Right forelimb (tissue), 1 donor: ENCODE results near the gene MGLL.

ENCODE experiments used
- DNase-seq: peaks from one replicate; pipeline ENCODE4 v3.0.0-alpha.2; 2018

MGLL gene

DNA sequence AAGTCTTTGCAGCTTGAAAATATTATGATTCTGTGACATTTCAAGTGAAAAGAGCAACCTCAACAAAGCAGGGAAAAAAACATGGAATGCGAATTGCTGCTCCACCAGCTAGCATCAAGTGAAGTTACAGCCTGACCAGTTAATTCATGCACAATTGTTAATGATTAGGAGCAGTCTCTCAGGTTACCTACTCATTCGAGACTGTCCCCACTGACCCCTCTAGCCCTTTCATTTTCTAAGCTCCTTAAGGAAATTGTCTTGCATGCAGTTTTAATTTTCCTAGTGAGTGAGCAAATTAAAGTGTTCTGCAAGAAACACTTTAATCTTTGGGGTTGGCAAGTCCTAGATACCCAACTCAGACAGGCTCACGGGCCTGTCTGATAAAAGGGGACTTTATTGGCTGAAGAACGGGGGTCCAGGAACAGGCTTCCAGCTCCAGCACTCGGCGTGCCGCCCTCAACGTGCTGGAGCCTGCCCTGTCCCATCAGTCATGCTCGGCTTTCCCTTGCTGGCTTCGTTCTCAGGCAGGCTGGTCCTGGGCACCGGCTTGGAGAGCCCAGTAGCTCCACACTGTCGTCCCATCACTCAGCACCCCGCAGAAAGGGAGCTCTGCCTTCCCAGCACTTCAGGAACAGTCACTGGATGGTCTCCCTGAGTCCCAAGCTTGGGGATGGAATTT lies 175.0 kb downstream of the MGLL start:
- no peak for DNase-seq

DNA sequence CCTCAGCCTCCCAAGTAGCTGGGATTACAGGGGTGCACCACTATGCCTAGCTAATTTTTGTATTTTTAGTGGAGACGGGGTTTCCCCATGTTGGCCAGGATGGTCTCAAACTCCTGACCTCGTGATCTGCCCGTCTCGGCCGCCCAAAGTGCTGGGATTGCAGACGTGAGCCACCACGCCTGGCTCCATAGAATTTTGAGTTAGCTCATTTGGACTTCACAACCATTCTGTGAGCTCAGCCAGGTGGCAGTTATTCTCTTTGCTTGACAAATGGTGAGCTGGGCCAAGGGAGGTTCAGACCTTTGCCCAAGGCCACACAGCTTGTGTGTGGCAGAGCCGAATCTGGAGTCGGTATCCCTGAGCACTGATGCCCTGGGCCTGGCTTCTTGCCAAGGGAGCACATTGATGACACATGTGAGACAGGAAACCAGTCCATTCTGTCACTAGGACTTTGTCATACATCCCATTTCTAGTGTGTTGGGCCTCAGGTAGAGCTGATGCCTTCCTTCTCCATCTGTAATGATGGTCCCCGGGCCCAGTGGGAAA lies 175.7 kb downstream of the MGLL start:
- DNase-seq, result no peak

DNA sequence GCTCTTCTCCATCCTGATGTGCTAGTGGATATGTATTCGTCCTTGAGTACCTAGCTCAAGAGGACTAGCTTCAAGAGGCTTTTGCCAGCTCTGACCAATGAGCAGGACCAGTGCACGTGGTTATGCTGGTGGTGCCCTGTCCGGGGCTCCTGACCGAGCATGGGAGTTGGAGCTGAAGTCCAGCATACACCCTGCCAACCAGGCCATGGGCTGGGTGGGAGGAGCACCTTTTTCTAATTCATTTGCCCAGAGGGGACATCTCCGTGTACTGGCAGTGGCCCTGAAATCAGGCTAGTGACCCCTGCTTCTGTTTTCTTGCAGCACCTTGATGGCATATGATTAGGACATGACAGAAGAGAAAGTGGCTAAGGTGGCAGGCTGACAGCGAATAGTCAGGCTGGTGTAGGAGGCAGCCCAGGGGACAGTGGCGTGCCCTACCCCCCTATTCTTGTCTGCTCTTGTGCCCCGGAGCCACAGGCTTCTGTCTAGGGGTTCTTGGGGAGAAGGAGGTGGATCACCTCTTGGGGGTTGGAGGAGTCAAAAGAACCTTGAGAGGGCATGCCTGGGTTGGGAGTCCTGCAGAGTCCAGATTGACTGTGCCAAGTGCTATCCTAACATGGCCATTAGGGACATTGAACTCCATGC lies 176.8 kb downstream of the MGLL start:
- DNase-seq, result no peak

DNA sequence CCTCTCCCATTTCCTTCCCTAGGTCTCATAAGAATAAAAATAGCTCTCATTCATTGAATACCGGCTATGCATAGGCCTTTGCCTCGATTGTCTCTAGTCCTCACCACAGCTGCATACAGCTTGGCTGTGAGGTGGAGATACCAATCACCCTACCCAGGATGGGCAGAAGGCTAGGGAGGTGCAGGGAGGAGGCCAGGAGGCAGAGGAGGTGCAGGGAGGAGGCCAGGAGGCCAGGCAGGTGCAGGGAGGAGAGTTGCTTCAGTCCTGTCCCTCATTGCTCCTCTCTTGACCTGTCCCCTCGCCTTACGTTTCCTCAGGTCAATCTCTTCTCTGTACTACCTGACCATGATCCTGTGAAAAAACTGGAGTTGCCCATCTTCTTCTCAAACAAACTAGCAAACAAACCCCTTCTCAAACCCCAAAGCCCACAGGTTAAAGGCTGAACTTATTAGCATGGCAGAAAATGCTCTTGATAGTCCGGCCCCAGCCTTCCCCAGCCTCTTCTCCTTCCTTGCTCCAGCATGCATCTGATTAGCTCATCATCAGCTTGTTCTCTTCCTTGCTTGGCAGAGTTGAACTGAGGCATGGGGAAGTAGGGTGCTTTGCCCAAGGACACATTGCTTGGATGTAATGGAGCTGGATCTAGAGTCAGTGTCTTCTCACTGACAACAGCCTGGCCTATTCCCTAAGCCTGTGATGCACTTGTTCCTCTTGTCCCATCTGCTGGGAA lies 177.5 kb downstream of the MGLL start:
- DNase-seq, result no peak

DNA sequence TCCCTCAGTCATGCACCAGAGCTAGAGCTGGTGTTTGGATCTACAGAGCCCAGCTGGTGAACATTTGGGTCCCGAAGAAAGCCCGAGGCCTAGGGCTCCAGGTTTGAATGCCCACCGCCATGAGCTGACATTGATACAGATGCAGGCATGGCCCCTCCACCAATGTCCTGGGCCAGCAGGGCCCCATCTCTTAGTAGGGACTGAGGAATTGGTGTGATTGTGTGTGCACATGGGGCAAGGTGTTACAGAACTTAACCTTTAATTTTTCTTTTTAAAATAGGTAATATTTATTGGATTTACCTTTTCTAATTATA lies 182.3 kb downstream of the MGLL start:
- no peak for DNase-seq

DNA sequence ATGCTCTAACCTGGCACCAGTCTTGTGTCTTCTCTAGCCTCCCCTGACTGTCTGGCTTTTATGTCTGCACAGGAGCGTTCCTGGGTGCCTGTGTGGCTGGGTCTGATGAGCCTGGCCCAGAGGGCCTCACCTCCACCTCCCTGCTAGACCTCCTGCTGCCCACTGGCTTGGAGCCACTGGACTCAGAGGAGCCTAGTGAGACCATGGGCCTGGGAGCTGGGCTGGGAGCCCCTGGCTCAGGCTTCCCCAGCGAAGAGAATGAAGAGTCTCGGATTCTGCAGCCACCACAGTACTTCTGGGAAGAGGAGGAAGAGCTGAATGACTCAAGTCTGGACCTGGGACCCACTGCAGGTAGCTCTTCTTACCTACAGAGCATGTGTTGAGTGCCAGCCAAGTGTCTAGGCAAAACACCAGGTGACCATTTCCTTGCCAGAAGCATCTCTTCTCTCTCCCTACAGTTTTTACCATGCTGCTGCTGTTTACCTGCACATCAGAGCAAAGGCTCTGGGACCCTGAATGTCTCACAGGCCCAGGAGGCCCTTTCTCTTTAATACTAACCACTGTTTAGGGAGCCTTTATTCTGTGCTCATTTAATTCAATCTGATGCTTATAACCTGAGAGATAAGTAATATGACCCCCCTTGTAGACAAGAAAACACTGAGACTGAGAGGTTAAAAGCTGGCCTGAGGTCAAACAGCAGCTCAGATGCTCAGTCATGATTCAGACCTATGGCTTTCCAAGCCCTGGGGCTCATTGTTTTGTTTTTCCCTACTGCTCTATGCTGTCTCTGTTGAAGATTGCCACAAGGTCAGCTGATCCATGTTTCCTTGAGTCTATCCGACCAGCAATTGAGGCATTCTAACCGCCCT lies 182.9 kb downstream of the MGLL start:
- DNase-seq, result no peak
